NCI-H2081 treated with DMSO at 0.1 percent for 48 hours (cell line): ENCODE results near the gene EXOSC1.
"Not testable (repeated sequence)": the region's sequence is repeated elsewhere in the genome, so short reads cannot be mapped to it uniquely, and the experiment has no call there.

Source experiments
- DNase-seq: peaks from one replicate; lab custom pipeline; 2025; lab: John Stamatoyannopoulos, UW

The EXOSC1 gene

GRCh38 chr10:97407952-97408248, 37.9 kb downstream of the EXOSC1 start:
- no peak for DNase-seq

- DNase-seq = peak; percentile 26
Measured at GRCh38 chr10:97407211-97407951, 38.4 kb downstream of the EXOSC1 start.

- not testable (repeated sequence) for DNase-seq
Measured at GRCh38 chr10:97406483-97406882, 39.3 kb downstream of the EXOSC1 start.

DNA sequence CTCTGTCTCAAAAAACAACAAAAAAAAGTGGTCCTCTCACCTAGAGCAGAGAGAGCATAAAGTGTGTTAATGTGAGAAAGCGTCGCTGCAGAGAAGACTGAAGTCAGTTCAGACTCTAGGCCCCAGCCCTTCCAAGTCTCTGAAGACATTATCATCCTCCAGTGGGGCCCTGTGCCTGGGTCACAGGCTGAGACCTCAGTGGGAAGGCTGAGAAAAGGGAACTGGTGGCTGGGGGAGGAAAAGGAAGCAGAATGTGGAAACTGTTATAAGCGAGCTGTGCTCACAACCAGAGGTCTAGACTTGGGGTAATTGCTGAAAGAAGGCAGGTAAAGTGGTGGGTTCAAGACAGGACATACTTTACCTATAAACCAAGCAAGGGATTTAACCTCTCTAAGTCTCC, 39.7 kb downstream of the EXOSC1 start:
- DNase-seq = no peak

- DNase-seq = no peak
Measured at GRCh38 chr10:97404044-97404443, 41.8 kb downstream of the EXOSC1 start.

GRCh38 chr10:97401455-97401919, 44.3 kb downstream of the EXOSC1 start:
- no peak for DNase-seq

DNA sequence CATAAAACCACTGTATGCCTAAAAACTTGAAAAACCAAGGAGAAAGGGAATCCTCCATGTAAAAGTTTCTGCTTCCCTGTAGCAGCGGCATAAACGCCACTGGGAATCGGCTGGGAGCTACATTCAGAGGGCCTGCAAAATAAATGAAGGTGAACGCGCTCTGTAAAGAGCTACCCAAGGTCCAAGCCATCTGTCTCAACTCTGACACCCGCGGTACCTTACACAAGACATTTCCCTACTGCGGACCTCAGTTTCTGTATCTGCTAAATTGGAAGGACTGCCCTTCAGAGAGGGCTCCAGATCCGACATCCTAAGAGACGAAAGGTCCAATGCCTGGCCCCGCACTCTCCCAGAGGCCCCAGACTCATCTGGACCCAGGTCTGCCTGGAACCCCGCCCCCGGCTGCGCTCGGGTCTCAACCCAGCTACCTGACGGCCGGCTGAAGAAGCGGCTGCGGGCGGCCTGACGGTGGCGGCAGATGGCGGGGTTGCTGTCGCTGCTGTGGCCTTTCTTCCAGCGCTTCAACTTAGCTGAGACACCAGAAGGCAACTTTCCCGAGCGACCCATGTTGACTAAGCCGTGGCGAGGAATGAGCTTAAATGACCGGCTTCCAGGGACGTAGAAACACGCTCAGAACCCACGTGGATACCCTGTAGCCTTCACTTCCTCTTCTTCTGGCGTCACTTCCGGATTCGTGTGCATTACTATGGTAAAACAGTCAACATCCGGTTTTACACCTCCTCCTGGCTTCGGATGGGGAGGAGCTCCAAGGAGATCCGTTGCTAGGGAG, 44.9 kb downstream of the EXOSC1 start, which contains the start of gene RRP12:
Gene RRP12 (minus strand): TSS at position 676 of the 790 bp plus-strand sequence. CDS start 109 bp downstream, at position 567.
- peak; percentile 83 for DNase-seq

- no peak for DNase-seq
Measured at GRCh38 chr10:97399843-97400545, 45.8 kb downstream of the EXOSC1 start.

DNA sequence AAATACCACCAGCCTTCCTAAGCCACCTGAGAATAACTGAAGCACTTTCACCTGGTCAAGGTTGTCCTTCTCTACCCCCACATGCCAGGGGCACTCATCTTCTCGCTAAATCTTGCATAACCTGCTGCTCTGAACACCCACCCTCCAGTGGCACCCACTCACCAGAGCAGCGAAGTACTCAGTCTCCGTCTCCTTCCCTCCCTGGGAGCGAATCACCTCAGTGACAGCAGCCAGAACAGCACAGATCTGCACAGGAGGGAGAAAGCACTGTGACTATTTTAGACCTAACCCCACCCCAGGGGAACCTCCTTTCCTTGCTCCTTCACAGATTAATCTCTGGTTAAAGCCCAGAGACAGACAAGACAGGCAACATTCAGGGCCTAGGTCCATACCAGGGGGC, 49.8 kb downstream of the EXOSC1 start:
- DNase-seq = no peak

DNA sequence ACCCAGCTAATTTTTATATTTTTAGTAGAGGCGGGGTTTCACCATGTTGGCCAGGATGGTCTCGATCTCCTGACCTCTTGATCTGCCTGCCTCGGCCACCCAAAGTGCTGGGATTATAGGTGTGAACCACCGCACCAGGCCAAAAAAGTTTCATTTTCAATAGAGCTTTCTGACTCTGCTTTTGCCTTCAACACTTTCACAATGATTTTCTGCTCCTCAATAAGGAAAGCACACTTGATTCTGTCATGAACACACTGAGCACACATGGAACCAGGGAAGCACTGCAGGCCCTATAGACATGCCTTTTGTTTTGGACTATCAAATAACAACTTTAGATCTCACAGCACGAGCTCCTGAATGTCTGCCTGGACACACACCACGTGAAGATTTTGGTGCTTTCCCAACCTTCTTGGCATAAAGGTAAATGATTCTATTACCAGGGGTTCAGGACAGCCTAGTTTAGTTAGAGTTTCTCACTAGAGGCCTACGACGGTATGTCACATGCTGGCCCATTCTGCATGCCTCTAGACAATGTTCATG, 52.7 kb downstream of the EXOSC1 start:
- no peak for DNase-seq

- DNase-seq = no peak
Measured at GRCh38 chr10:97390091-97390490, 55.7 kb downstream of the EXOSC1 start.

DNA sequence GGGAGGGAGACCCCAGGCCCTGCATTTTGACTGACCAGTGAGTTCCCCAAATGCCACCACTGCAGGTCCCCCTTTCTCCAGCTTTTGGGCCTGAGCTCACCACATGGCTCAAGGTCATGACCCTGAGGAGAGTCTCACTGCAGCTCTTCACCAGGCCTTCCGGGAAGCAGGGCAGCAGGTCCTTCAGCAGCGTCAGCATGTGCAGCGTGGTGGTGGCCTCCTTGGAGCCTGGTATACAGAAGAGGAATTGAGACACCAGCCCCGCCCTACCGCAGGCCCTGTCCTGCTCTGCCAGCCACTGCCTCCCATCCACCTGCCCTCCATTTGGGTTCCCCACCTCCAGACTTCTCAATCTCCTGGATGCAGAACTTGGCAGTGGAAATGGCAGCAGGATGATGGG, 57.7 kb downstream of the EXOSC1 start:
- no peak for DNase-seq
